ENCODE results near the gene STPG1. TPM values are rescaled to one million over a fixed set of nuclear protein-coding genes. Genes with fewer than 3 reads are reported as not detected.

The STPG1 gene
- total RNA-seq, 2 donors from 2014 or later = 13.6 to 18.4 TPM

DNA sequence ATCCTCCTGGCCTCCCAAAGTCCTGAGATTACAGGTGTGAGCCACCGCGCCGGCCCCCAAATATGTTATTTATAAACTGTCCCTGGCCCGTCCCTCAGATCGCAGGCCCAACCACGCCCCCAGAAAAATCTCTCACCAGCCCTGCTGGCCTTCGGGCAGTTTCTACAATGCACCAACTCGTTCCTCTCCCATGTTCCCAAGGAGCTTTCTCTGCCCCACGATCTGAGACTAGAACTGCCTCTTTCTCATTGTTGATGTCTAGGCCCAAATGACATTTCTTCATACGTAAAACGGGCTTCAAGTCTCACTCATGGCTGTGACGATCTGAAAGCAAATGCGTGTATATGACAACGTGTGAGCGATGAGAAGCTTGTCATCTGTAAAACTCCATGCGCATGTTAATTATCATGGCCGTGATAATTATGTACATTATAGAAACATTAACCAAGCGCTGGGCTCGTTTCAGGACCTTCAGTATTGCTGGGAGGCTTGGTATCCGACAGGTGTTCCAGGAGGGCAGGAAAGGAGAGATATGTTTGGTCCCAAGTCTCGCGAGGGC is 1.3 kb upstream of the STPG1 start:
- Histone ChIP-seq H3K36me3 (no peaks in the 10 kb centered on the region), H3K9me3 (no peaks in the 10 kb centered on the region), H3K27me3 (no peaks in the 10 kb centered on the region), H3K9ac (ENCODE audit: low read depth in 2 of 2, low read length in 2 of 2) (peak overlapping the region; percentile 26 to 82), H3K4me3 (peak overlapping the region; percentile 56), H3K4me1 (peaks cover 9% of the 10 kb centered on the region), H3K27ac (peak overlapping the region; percentile 76)
- DNase-seq = peak; percentile 56
- TF ChIP-seq, protein P1, sequence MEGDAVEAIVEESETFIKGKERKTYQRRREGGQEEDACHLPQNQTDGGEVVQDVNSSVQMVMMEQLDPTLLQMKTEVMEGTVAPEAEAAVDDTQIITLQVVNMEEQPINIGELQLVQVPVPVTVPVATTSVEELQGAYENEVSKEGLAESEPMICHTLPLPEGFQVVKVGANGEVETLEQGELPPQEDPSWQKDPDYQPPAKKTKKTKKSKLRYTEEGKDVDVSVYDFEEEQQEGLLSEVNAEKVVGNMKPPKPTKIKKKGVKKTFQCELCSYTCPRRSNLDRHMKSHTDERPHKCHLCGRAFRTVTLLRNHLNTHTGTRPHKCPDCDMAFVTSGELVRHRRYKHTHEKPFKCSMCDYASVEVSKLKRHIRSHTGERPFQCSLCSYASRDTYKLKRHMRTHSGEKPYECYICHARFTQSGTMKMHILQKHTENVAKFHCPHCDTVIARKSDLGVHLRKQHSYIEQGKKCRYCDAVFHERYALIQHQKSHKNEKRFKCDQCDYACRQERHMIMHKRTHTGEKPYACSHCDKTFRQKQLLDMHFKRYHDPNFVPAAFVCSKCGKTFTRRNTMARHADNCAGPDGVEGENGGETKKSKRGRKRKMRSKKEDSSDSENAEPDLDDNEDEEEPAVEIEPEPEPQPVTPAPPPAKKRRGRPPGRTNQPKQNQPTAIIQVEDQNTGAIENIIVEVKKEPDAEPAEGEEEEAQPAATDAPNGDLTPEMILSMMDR (IDR thresholded peaks at IDR 0.05) = no peak
- intact Hi-C loops (cut with DNase I) = no loop called here

DNA sequence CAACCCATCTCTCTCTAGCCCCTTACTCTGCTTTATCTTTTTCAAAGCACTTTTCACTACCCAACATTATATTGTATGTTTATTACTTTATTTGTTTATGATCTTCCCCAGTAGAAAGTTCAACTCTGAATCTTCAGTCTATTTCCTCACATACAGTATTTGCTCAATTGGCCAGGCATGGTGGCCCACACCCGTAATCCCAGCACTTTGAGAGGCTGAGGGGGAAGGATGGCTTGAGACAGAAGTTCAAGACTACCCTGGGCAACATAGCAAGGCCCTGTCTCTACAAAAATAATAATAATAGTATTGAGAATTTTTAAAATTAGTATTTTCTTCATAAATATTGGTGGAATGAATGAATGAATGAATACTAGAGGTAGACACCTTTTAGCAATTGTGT is 1.2 kb downstream of the STPG1 start:
- Histone ChIP-seq H3K27me3 (no peaks in the 10 kb centered on the region), H3K9ac (ENCODE audit: low read depth in 2 of 2, low read length in 2 of 2) (peak overlapping the region in 1 of 2 donors; percentile 84), H3K9me3 (no peaks in the 10 kb centered on the region), H3K4me1 (peaks cover 4% of the 10 kb centered on the region), H3K4me3 (no peak overlapping the region), H3K36me3 (no peaks in the 10 kb centered on the region), H3K27ac (peak overlapping the region; percentile 66)
- intact Hi-C loops (cut with DNase I) = no loop called here
- no peak for DNase-seq
- TF ChIP-seq, protein P1 (IDR thresholded peaks at IDR 0.05) = no peak

DNA sequence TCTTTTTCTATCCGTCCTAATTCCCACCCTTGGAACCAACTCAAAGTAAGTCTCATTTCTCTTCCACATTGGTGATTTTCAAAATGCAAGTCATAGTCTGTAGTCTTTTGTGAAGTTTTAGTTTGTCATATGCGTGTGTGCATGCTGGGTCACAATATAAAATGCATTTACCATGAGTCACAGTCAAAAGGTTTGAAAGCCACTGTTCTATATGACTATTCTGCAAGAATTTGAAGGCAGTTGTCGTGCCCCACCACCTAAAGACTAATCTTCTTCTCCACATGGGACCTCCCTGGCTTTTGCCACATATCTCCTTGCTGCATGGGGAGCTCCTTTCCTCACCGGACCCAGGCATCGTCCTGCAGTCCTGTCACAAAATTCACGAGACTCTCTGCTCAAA is 1.6 kb downstream of the STPG1 start:
- peak overlapping the region in 1 of 2 donors; percentile 21 for H3K9ac ChIP-seq (ENCODE audit: low read depth in 2 of 2, low read length in 2 of 2)
- peak overlapping the region; percentile 66 for H3K27ac ChIP-seq
- H3K4me1 ChIP-seq = peaks cover 4% of the 10 kb centered on the region
- no peaks in the 10 kb centered on the region for H3K36me3 ChIP-seq
- H3K4me3 ChIP-seq = no peak overlapping the region
- no peaks in the 10 kb centered on the region for H3K27me3 ChIP-seq
- intact Hi-C loops (cut with DNase I) = no loop called here
- TF ChIP-seq, protein P1 (IDR thresholded peaks at IDR 0.05) = no peak
- no peaks in the 10 kb centered on the region for H3K9me3 ChIP-seq
- DNase-seq = no peak

DNA sequence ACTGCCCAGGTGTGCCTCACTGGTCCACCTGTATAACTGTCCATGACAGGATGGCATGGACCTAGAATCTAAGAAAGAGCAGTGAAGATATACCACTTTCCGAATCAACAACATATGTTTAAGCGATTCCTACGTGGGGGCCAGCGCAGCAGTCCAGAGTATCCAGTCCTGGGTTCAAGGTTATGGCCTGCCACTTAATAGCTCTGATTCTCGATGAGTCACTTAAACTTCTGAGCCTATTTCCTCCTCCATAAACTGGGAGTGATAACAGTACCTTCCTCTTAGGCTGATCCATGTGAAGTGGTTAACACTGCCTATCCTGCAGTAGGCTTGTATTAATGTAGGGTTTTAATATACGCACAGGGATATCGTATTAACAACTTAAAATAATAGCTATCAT is 2.8 kb downstream of the STPG1 start:
- H3K36me3 ChIP-seq = no peaks in the 10 kb centered on the region
- TF ChIP-seq, protein P1 (IDR thresholded peaks at IDR 0.05) = no peak
- H3K4me3 ChIP-seq = no peak overlapping the region
- no peaks in the 10 kb centered on the region for H3K4me1 ChIP-seq
- no peaks in the 10 kb centered on the region for H3K27me3 ChIP-seq
- intact Hi-C loops (cut with DNase I) = no loop called here
- H3K9ac ChIP-seq (ENCODE audit: low read depth in 2 of 2, low read length in 2 of 2) = no peak overlapping the region
- no peak for DNase-seq
- no peaks in the 10 kb centered on the region for H3K9me3 ChIP-seq
- no peak overlapping the region for H3K27ac ChIP-seq

DNA sequence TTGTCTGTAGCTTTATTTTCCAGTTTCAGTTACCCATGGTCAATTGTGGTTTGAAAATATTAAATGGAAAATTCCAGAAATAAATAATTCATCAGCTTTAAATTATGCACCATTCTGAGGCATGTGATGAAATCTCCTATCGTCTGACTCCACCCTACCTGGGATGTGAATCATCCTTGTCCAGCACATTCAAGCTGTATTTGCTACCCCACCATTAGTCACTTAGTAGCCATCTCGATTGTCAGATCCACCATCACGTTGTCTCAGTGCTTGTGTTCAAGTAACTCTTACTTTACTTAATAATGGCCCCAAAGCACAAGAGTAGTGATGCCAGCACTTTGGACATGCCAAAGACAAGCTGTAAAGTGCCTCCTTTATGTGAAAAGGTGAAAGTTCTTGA is 4.0 kb downstream of the STPG1 start:
- Histone ChIP-seq H3K9me3 (no peaks in the 10 kb centered on the region), H3K27me3 (no peaks in the 10 kb centered on the region), H3K4me3 (no peak overlapping the region), H3K4me1 (no peaks in the 10 kb centered on the region), H3K9ac (ENCODE audit: low read depth in 2 of 2, low read length in 2 of 2) (no peak overlapping the region), H3K27ac (peak overlapping the region; percentile 24), H3K36me3 (no peaks in the 10 kb centered on the region)
- intact Hi-C loops (cut with DNase I) = no loop called here
- DNase-seq = no peak
- TF ChIP-seq, protein P1 (IDR thresholded peaks at IDR 0.05) = no peak
